ENCODE measurements around the gene BACE1.

The BACE1 gene

DNA sequence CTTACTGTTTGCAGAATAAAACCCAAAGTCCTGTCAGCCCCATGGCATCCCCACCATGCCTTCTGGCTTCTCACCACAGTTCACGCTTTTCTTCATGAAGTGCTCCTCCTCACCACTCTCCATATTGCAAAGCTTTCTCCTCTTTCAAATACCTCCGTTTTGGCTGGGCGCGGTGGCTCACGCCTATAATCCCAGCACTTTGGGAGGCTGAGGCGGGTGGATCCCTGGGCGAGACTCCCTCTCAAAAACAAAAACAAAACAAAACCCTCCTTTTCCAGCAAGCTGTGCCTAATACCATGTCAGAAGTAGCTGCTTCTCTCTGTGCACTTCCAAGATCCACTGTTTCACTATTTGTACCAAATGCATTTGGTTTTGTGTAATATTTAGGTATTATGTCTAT is 6.7 kb downstream of the BACE1 start:
- DNase-seq (ENCODE audit: low spot score) = no peak

DNA sequence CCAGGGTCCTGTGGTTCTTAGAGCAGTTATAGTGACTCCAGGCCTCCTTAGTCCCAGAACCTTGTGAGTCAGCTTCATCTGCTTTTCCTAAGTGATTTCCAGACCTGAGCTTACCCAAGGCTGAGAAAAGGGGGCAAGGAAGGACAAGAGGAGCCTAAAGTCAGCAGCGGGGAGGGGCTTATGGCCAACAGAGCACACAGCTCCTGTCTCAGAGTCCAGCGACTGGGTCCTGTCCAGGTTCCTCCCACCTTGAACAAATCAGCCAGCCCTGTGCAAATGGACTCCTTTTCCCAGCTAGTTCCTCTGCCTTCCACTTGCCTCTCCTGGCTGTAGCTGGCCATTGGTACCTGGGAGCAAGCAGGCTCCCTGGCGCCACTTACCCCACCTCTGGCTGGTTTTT is 10.9 kb downstream of the BACE1 start:
- DNase-seq (ENCODE audit: low spot score) = no peak

- no peak for DNase-seq (ENCODE audit: low spot score)
These were observed 12.3 kb downstream of the BACE1 start for GRCh38 chr11:117303646-117304315.

- no peak for DNase-seq (ENCODE audit: low spot score)
These were observed 13.0 kb downstream of the BACE1 start for GRCh38 chr11:117303101-117303500.

DNA sequence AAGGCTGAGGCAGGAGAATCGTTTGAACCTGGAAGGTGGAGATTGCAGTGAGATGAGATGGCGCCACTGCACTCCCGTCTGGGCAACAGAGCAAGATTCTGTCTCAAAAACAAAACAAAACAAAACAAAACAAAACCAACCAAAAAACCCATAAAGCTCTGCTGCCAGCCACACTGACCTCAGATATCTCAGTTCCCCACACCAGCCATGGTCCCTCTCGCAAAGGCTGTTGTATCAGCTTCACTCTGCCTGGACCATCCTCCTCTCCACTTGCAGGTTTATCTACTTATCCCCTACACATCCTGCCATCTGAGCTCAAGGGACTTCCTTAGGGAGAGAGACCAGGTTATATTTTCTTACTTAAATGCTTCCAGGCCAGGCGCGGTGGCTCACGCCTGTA is 13.8 kb downstream of the BACE1 start:
- no peak for DNase-seq (ENCODE audit: low spot score)

GRCh38 chr11:117300773-117301172 is 15.3 kb downstream of the BACE1 start:
- DNase-seq (ENCODE audit: low spot score) = no peak

DNA sequence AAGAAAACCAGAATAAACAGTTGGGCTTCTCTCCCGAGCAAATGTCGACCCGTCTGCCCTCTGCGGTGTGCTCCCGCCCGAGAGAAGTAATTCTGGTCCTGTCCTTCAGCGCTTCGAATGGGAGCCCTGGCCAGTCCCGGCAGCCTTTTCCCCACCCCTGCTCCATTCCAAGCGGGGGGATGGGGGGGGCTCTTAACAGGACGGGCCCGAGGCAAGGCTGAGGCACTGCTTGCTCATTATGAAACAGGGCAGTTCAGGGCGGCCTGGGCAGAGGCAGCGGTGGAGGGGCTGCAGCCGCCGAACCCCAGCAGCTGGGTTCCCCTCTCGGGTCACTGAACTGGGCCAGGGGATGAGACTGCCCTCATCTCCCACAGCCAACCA is 15.8 kb downstream of the BACE1 start:
- peak; percentile 40 for DNase-seq (ENCODE audit: low spot score)

DNA sequence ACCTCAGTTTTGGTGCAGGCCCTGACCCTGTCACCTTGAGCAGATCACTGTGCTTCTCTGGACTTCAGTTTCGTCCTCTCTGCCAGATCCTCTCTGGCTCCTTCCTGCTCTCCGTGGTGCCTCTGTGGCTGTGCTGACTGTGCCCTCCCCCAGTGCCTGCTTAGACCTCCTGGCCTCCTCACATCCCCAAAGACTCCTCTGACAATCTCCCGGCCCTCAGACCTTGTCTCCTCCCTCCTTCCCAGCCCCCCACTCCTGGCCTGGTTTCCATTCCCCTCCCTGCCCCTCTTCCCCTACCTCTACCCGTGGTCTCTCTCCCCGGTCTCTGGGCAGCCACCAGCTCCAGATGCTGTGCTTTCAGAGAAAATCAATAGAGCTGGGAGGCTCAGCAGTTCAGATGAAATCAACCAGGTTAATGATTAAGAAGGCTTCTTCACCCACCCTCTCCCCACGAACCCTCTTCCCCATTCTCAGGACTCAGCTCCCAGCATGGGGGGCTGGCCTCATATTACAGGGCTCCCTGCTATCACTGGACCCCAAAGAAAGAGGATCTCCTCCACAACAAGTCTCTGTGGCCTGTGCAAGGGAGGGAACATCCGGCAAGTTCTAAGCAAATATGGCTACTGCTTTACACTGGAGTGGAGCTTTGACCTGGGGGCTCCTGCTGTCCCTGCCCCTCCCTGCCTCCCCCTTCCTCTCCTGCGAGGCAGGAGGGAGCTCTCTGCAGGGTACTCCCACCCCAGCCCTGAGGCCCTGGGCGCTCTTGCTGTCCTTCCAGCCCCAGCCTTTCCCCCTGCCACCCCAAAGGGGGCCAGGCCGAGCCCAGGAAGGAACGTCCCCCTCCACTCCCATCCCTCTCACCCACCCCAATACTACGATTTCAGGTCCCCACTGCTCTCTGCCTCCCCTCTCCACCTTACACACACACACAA is 16.4 kb downstream of the BACE1 start:
- peak; percentile 78 for DNase-seq (ENCODE audit: low spot score)

DNA sequence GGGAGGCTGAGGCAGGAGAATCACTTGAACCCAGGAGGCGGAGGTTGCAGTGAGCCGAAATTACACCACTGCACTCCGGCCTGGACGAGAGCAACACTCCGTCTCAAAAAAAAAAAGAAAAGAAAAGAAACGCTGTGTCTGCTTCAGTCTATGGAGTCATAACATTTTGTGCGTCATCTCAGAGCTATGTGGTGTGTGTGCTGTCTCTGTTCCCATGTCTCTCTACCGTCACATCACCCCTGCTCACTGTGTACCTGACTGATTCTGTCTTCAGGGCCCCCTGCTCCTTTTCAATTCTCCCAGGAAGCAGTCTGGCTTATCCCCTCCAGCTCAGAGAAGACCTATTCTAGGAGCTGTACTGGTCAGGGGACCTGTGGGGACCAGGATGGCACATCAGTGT is 17.9 kb downstream of the BACE1 start:
- DNase-seq (ENCODE audit: low spot score) = no peak

DNA sequence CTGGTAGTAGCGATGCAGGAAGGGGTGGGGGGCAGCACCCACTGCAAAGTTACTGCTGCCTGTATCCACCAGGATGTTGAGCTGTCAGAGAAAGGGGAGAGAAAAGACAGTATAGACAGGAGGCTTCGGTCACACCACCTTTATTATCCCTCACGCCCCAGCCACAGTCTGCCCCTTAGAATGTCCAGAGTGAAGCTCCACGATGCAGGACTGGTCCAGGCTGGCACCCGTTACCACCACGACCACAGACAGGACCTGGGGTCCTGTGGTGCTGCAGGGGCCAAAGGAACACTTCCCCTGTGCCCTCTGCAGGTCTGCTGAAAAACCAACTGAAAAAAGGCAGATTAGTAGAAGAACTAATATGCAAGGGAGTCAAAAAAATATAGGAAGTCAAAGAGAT is 19.2 kb downstream of the BACE1 start:
- DNase-seq (ENCODE audit: low spot score) = no peak

GRCh38 chr11:117295438-117296137 is 20.5 kb downstream of the BACE1 start:
- no peak for DNase-seq (ENCODE audit: low spot score)

- no peak for DNase-seq (ENCODE audit: low spot score)
These were observed 23.4 kb downstream of the BACE1 start for GRCh38 chr11:117292616-117293015.

DNA sequence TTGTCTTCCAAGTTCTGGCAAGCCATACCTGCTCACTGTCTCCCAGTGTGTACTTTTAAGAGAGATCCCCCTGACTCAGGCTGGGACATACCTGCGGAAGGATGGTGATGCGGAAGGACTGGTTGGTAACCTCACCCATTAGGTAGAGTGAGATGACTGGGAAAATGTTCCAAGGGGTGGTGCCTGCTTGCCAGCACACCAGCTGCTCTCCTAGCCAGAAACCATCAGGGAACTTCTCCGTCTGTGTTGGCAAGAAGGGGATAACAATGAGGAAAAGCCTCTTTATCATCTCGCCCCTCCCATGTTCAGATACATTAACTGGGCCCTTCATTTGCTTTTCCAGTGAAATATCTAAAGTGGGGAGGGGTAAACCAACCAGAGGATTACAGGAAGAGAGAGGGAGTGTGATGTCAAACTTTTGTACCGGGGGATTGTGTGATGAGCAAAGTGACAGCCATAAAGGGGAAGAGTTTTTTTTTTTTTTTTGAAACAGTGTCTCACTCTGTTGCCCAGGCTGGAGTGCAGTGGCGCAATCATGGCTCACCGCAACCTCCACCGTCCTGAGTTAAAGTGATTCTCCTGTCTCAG is 25.2 kb downstream of the BACE1 start, which contains the start of gene BACE1-AS:
BACE1-AS (plus strand) TSS at position 538 of the 588 bp plus-strand sequence.
- DNase-seq (ENCODE audit: low spot score) = no peak

DNA sequence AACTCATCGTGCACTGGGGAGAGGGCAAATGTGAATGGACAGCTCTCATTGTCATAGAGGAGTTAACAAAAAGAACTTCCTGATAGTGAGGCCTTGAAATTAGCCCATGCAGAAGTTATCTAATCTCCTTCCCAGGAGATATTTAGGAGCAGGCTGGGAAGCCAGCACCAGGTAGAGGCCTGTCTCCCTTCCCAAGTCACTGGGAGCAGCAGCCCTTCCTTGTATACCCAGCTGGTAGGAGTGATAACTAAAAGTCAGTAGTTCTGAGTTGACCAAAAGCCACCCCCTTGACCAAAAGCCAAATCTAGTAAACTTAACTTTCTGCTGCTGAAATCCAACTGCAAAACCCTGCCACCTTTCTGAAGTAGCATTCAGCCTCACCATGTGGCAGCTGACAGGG is 26.3 kb downstream of the BACE1 start:
- no peak for DNase-seq (ENCODE audit: low spot score)

DNA sequence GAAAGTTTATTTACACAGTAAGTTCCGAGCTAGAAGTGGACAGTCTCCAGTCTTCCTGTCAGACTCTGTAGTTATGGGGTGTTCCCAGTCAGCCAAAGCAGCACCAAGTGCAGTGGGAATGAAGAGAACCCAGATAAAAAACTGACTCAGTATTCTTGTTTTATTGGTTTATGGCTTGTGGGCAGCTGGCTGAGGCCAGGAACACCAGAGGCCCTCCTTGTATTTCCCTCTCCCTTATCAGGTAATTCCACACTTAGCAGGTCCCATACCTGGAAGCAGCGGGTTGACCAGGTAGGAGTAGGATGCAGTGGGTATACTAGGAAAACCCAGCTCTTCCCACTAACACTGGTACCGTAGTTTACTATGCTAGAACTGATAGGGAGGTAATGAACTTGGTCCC is 28.4 kb downstream of the BACE1 start:
- DNase-seq (ENCODE audit: low spot score) = no peak

GRCh38 chr11:117286588-117286987 is 29.5 kb downstream of the BACE1 start:
- DNase-seq (ENCODE audit: low spot score) = no peak

- DNase-seq (ENCODE audit: low spot score) = no peak
These were observed 32.0 kb downstream of the BACE1 start for GRCh38 chr11:117284053-117284452.

DNA sequence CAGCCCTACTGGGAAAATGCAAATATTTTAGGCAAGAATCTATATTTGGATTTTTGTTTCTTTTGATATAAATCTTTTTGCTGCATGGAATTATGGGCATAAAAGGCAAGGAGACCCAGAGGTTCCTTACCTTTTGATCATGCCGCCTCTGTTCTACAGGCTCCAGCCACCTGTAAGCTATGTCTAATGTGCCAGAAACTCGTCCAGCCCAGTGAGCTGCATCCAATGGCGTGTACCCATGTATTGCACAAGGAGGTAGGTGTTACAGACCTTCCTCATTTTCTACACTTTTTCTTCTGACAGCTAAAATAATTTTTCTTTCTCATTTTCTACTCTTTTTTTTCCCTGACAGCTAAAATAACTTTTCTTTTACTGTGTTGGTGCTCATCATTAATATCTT is 33.1 kb downstream of the BACE1 start:
- DNase-seq (ENCODE audit: low spot score) = no peak

DNA sequence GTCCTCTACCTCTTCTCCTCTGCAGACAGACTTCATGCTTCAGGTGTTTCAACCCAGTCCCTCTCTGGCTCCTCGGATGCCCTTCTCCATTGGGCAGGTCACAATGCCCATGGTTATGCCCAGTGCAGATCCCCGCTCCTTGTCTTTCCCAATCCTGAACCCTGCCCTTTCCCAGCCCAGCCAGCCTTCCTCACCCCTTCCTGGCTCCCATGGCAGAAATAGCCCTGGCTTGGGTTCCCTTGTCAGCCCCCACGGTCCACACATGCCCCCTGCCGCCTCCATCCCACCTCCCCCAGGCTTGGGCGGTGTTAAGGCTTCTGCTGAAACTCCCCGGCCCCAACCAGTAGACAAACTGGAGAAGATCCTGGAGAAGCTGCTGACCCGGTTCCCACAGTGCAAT is 34.2 kb downstream of the BACE1 start:
- DNase-seq (ENCODE audit: low spot score) = no peak

GRCh38 chr11:117281159-117281558 is 34.9 kb downstream of the BACE1 start:
- no peak for DNase-seq (ENCODE audit: low spot score)

DNA sequence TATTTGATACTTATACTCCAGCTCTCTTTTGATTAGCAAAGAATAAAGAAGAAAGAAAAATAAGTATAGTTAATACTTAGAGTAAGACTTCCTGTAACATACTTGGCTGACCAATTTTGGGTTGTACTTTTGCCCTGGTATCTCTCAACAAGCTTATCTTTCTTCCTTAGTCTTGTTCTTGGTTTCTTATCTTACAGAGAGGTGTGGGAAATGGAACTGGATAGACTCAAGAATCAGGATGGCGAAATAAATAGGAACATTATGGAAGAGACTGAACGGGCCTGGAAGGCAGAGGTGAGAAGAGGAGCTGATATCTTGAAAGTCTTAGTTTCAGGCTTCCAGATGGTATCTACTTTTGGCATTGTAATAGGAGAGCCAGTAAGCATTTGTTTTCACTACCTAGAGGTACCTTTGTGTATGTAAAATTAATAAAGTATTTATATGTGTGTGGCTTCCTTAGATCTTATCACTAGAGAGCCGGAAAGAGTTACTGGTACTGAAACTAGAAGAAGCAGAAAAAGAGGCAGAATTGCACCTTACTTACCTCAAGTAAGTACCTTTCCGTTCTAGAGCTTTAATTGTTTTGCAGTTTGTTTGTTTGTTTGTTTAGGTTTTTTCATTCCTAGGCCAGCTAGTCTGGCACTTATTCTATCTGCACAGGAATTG is 36.2 kb downstream of the BACE1 start:
- DNase-seq (ENCODE audit: low spot score) = no peak

DNA sequence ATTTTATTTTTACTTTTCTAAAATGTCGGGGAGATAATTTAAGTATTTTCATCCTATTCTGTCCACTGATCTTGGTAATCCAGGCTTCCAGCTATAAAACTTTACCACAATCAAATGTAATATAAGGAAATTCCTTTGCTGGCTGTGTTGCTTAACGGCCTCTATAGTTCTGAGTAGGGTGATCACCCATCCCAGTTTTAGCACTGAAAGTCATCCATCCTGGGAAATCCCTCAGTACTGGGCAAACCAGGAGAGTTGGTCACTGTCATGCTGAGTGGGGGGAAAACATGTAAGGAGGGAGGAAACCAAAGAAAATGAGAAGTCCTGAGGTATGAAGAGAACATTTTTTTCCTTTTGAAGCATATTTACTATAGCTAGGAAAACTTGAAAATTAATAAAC is 37.7 kb downstream of the BACE1 start:
- no peak for DNase-seq (ENCODE audit: low spot score)

All from HuH-7 (cell line).